Activated CD4-positive, CD25-positive, alpha-beta regulatory T cell treated with anti-CD3 and anti-CD28 coated beads, Interleukin-2, amount 50 U/mL, for 72 hours (primary cell): ENCODE measurements around the gene IGSF9B.

ENCODE experiments used
- DNase-seq: peaks from one replicate; pipeline ENCODE4 v3.0.0; 2021

Gene IGSF9B

GRCh38 chr11:133918608-133919260 is 38.0 kb downstream of the IGSF9B start:
- DNase-seq: no peak

- no peak for DNase-seq
These were observed 38.7 kb downstream of the IGSF9B start for GRCh38 chr11:133917921-133918607.

- no peak for DNase-seq
These were observed 39.9 kb downstream of the IGSF9B start for GRCh38 chr11:133916784-133917440.

- no peak for DNase-seq
These were observed 43.0 kb downstream of the IGSF9B start for GRCh38 chr11:133913761-133914160.

GRCh38 chr11:133911171-133911570 is 45.6 kb downstream of the IGSF9B start:
- DNase-seq: no peak

- DNase-seq: no peak
These were observed 46.7 kb downstream of the IGSF9B start for GRCh38 chr11:133910101-133910500.

- DNase-seq: no peak
These were observed 47.9 kb downstream of the IGSF9B start for GRCh38 chr11:133908827-133909226.

- DNase-seq: no peak
These were observed 48.9 kb downstream of the IGSF9B start for GRCh38 chr11:133907841-133908241.

- DNase-seq: no peak
These were observed 49.6 kb downstream of the IGSF9B start for GRCh38 chr11:133907216-133907615.

GRCh38 chr11:133906746-133907145 is 50.0 kb downstream of the IGSF9B start:
- DNase-seq: no peak

GRCh38 chr11:133906241-133906640 is 50.5 kb downstream of the IGSF9B start:
- DNase-seq: no peak

GRCh38 chr11:133905677-133906156 is 51.1 kb downstream of the IGSF9B start:
- no peak for DNase-seq

GRCh38 chr11:133904818-133905515 is 51.8 kb downstream of the IGSF9B start:
- DNase-seq: peak; percentile 16

GRCh38 chr11:133903875-133904817 is 52.6 kb downstream of the IGSF9B start:
- peak; percentile 7 for DNase-seq

GRCh38 chr11:133903056-133903455 is 53.7 kb downstream of the IGSF9B start:
- peak; percentile 1 for DNase-seq

- no peak for DNase-seq
These were observed 54.3 kb downstream of the IGSF9B start for GRCh38 chr11:133902506-133902905.

- no peak for DNase-seq
These were observed 54.8 kb downstream of the IGSF9B start for GRCh38 chr11:133901999-133902398.

GRCh38 chr11:133901316-133901715 is 55.5 kb downstream of the IGSF9B start:
- no peak for DNase-seq

GRCh38 chr11:133900176-133901105 is 56.3 kb downstream of the IGSF9B start:
- no peak for DNase-seq

GRCh38 chr11:133898770-133899115 is 58.0 kb downstream of the IGSF9B start:
- no peak for DNase-seq
